ENCODE results near the gene OR2T35. TPM values are rescaled to one million over a fixed set of nuclear protein-coding genes. Genes with fewer than 3 reads are reported as not detected.

Gene OR2T35
- total RNA-seq, 1 donor from 2014 or later, result not detected

DNA sequence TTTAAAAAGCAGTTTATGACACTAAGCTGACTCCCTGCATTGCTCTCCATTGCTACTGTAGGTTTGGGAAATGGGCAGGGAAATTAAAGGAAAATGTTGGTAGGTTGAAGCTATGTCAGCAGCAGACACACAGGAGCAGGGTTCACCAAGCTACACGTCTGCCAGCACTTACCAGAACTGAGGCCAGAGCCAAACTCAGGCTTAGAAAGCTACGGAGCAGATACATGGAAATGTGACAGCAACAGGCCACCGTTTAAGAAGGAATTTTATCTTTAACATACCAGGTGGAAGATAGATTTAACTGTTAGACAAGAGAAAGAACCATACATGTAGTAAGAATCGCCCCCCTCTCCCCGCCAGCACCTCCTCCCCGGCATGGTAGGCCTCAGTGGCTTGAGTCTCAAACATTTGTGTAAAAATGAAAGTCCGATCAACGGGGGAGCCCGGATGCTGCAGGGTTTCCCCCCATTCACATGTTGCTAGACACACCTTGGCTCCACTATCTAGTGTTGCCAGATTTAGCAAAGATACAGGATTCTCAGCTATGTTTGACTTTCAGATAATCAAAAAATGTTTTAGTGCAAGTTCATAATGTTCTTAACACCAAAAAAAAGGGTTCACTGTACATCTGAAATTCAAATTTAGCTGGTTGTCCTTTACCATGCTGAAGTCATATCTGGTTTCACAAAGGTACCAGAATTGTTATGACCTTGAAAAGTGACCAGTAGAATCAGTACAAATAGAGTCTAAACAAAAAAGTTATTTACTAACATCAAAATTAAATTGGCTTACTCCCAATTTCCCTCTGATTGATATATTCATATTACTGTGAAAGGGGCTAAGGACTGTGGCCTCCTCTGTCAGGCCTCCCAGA, 16.9 kb downstream of the OR2T35 start:
- DNase-seq (ENCODE audit: extremely low read depth, low read depth, low spot score), result no peak

DNA sequence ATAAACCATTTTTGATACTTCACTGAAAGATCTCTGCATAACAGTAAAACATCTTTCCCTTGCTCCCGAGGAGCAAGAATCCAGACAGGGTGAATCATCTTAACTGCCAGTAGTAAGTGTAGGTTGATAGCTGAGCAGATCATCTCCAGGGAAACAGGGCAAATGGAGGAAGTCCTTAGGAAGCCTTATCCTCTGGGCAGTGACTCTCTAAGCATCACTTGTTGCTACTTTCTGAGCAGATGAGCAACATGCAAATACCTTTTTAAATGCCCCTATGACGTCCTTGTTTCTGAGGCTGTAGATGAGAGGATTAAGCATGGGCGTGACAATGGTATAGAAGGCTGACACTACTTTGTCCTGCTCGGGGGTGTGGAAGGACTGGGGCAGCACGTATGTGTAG, 19.1 kb downstream of the OR2T35 start:
- no peak for DNase-seq (ENCODE audit: extremely low read depth, low read depth, low spot score)

DNA sequence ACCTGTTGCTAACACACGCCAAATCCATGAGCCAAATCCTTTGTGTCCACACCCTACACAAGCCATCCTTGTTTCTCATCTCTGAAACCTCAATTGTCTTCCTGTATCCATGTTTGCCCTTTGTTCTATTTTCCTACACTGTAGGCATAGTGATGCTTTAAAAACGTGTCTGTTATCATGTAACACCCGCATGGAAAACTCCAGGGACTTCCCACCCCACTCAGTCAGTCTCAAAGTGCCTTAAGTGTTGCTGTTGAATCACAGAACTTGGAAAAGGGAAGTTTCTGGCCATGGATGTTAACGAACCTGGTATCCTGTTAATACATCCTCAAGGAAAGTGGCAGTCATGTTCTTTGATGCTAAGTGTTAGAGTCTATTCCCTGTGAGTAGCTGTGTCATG, 19.9 kb downstream of the OR2T35 start:
- DNase-seq (ENCODE audit: extremely low read depth, low read depth, low spot score), result no peak

DNA sequence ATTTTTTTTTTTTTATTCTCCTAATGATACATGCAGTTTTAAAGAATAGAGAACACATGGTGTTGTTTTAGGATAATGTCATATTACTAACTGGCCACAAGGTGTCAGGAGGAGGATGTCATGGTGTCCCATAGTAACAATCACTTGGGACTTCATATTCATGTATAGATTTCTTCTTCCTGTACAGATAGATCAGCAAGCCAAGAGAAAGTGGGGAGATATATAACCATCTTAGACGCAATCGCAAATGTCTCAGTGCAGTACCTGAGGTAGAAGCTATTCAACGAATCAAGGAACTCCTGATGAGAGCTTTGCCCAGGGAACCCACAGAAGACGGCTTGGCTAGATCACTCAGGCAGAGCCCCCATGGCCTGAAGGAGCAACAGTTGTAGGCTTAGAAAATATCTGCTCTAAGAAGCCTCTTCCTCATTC, 22.5 kb downstream of the OR2T35 start:
- DNase-seq (ENCODE audit: extremely low read depth, low read depth, low spot score), result no peak

DNA sequence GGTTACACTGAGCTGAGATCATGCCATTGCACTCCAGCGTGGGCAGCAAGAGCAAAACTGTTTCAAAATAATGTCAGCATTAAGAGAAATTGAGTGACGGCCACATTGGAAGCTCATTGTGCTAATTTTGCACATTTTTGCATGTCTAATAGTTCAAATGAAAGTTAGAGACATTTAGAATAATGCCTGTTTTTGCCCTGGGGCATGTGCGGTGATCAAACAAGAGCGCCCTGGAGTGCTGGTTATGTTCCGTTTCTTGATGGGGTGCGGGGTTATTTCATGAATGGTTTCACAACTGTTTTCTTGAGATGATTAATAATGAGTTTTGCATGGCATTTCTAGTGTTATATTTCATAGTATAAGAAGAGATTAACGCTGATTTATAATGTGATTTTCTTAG, 23.3 kb downstream of the OR2T35 start:
- DNase-seq (ENCODE audit: extremely low read depth, low read depth, low spot score), result no peak

DNA sequence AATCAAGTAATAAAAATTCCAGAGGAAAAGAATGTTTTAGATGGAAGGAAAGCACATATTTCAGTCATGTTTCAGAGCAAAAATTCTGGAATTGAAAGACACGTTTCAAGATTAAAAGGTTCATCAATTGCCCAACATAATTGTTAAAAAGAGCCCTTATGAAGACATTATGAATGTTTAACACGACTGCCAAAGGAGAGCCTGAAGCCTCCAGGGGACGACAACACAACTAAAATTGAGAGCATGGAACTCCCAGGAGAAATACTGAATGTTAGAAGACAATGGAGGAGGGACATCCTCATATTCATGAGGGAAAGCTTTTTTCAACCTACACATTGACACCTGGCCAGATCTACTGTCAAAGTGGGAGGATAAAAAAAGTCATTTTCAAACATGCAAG, 26.2 kb downstream of the OR2T35 start:
- DNase-seq (ENCODE audit: extremely low read depth, low read depth, low spot score), result no peak

DNA sequence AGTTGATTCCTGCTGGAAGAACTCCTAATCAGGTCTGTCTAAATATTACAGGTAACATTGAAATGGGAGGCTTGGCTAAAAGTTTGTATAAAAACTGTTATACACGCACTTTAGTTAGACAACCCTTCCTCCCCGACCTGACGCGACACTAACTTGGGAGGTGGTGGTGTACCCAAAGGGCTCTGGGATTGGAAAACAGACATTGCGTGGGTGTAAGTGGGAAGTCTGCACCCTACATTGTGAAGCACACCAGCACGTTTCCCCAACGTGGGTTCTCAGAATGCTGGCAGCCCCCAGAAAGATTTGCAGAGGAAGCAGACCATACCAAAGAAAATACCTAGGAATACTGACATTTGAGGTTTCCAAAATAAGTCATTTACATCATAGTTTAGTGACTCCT, 27.0 kb downstream of the OR2T35 start:
- no peak for DNase-seq (ENCODE audit: extremely low read depth, low read depth, low spot score)

DNA sequence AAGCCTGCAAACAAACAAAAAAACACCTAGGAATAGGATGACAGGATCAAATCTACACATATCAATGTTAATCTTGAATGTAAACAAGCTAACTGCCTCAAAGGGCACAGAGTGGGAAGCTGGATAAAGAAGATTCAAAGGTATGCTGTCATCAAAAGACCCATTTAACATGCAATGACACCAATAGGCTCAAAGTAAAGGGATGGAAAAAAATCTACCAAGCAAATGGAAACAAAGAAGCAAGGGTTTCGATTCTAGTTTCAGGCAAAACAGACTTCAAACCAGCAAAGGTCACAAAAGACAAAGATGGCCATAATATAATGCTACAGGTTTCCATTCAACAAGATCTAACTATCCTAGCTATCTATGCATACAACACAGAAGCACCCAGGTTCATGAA, 31.3 kb downstream of the OR2T35 start:
- DNase-seq (ENCODE audit: extremely low read depth, low read depth, low spot score), result no peak

DNA sequence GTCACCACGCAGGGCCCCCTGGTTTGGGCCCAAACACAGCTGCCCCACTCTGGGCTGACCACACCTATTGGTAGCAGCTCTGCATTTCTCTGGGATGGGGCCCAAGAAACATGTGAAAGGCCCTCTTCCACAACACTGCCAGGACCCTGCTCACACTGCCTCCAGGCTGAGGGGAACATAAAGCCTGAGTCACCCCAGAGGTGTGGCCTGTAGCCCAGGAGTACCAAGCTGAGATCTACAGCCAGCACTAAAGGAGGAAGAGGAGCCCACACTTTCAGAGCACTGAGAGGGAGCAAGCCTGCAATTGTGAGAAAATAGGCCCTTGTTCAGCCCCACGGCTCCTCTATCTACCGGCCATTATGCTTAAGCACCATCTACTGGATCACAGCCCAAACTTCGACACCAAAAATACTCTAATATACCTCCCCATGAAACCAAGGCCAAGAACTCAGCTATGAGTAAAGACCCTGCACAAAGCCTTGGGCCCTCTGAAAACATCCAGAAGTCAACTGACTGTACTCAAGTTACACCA, 33.1 kb downstream of the OR2T35 start:
- no peak for DNase-seq (ENCODE audit: extremely low read depth, low read depth, low spot score)

DNA sequence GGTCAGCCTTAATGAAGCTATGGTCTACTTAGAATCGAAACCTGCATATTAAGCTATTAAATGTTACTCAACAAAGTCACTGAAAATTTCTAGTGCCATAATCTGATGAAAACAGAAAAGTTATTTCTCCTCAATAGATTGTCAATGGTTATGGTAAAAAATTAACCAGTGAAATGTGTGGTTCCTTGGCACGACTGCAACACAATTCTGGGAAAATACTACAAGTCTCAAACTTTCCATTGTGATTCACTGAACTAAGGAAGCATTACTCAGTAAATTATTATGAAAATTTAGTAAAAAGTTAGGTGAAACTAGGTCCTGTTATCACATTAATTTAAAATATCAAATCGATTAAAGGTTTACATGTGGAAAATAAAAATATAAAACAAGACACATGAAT, 34.8 kb downstream of the OR2T35 start:
- no peak for DNase-seq (ENCODE audit: extremely low read depth, low read depth, low spot score)

DNA sequence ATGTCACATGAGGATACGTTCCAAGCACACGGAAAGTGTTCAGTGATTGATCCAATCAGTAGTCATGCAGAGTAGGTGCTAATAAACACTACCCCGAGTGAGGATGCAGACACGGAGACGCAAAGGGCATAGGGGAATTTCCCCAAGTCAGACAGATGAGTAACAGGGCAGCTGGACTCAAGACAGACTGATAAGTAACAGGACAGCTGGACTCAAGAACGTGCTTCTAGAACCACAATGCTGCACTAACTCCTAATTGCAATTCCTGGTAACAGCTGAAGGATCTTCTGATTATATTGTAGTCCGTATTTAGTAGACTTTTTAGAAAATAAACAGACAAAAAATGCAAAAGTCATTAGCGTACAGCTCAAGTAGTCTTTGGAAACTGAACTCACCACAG, 45.7 kb downstream of the OR2T35 start:
- DNase-seq (ENCODE audit: extremely low read depth, low read depth, low spot score), result no peak

DNA sequence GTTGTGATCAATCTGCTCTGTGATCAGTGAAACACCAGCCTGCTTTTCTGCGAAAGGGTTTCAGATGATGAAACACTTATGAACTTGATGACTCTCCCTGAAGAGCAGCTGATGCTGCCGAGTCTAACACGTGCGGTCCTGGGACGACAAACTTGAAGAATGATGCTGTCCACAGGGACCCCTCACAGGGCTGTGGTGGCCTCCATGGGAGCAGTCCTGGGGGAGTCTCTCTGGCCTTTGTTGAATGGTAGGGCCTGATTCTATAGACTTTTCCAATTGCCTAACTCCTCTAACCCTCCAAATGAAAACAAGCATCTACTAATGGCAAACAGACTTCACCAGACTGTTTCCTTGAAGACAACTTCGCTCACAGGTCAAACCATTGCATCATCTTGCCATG, 47.5 kb downstream of the OR2T35 start, which contains the start of gene OR2T10:
TSS of gene OR2T10 (minus strand) at position 112 of the 400 bp plus-strand sequence. CDS start 3,932 bp downstream, outside the sequence.
- no peak for DNase-seq (ENCODE audit: extremely low read depth, low read depth, low spot score)

DNA sequence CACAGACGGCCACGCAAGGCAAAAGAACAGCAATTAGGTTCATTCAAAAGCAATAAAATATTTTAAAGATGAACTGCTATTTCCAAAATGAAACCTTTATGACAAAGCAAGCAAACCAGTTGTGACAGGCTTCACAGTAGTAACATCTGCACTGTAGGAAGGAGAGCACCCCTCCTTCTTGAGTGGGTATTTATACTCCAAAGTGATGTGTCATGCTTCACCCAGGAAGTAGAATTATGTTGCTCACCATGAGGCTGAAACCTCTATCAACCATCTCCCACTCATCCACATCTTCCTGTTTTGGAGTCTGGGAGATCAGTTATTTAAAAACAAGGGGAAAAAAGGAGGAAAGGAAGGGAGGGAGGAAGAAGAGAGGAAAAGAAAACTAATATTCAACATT, 48.5 kb downstream of the OR2T35 start:
- DNase-seq (ENCODE audit: extremely low read depth, low read depth, low spot score), result no peak

DNA sequence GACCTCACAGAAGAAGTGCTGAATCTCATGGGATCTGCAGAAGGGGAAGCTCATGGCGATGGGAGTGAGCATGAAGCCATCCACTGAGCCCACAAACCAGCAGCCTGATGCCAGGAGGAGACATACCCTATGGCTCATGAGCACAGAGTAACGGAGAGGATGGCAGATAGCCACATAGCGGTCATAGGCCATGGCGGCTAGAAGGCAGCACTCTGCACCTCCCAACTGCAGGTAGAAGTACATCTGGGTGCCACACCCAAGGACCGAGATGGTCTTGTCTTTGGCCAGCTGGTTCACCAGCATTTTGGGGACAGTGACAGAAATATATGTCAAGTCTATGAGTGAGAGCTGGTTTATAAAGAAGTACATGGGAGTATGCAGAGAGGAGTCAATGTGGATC, 51.9 kb downstream of the OR2T35 start:
- DNase-seq (ENCODE audit: extremely low read depth, low read depth, low spot score), result no peak

DNA sequence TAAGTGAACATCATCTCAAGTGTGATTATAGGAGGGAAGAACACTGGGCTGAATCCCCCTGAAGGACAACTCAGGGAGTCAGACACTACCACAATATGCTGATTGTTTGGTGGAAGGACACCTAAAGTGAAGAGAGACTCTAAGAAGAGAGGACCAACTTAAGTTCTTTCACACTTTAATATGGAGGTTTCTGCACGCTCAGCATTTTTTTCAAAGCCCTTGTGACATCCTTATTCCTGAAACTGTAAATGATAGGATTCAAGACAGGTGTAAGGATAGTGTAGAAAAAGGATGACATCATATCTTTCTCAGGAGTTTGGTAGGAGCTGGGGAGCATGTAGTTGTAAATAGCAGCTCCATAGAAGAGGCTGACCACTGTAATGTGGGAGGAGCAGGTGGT, 52.4 kb downstream of the OR2T35 start:
- DNase-seq (ENCODE audit: extremely low read depth, low read depth, low spot score), result no peak

DNA sequence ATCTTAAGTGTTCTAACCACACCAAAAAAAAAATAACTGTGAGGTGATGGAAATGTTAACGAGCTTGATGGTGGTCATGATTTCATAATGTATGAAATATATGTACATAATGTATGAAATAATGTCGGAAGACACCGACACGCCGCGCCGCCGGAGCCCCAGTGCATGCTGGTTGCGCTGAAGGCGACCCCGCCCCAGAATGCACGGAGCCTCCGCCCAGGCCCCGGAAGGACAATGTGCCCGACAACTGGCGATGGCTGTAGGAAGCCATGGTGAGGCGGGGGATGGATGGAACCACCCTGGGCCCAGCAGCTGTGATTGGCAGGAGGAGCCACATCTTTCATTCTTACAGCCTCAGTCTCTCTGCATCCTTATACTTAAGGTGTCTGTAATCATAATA, 55.0 kb downstream of the OR2T35 start:
- DNase-seq (ENCODE audit: extremely low read depth, low read depth, low spot score), result no peak

DNA sequence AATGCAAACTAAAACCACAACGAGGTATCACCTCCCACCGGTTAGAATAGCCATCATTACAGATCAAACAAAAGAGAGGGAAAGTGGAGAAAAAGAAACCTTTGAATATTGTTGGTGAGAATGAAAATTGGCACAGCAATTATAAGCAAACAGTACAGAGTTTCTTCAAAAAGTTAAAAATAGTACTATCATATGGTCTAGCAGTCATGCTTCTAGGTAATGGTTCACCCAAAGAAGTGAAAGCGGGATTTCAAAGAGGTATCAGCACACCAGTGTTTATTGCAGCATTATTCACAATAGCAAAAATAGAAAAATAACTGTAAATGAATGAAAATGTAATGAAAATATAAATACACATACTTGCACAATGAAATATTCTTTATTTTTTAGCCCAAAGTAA, 55.7 kb downstream of the OR2T35 start:
- no peak for DNase-seq (ENCODE audit: extremely low read depth, low read depth, low spot score)

Other genes starting within 250 kb of the OR2T35 start
- gene OR2T1, start 242.2 kb downstream of the OR2T35 start, total RNA-seq, result not detected in 2 replicates
- gene OR2T2, start 199.6 kb downstream of the OR2T35 start, total RNA-seq, result not detected in 2 replicates
- not detected in 2 replicates for gene OR2T3, start 171.9 kb downstream of the OR2T35 start, total RNA-seq
- not detected in 2 replicates for gene OR2T5, start 156.7 kb downstream of the OR2T35 start, total RNA-seq
- not detected in 2 replicates for gene OR2G6, start 137.2 kb downstream of the OR2T35 start, total RNA-seq
- not detected in 2 replicates for gene OR2T29, start 82.5 kb downstream of the OR2T35 start, total RNA-seq
- gene OR2T34, start 70.5 kb downstream of the OR2T35 start, total RNA-seq, result not detected in 2 replicates
- gene OR2T10, start 47.6 kb downstream of the OR2T35 start, total RNA-seq, result not detected in 2 replicates
- not detected in 2 replicates for gene OR2T11, start 10.2 kb downstream of the OR2T35 start, total RNA-seq
- gene OR2T27, start 10.2 kb upstream of the OR2T35 start, total RNA-seq, result not detected in 2 replicates
- not detected in 2 replicates for gene OR14I1, start 57.5 kb upstream of the OR2T35 start, total RNA-seq
- gene LYPD8, start 110.5 kb upstream of the OR2T35 start, total RNA-seq, result not detected in 2 replicates
- gene SH3BP5L, start 180.6 kb upstream of the OR2T35 start, total RNA-seq, result 25.1 and 29.3 TPM in 2 replicates
- gene ZNF672, start 192.9 kb upstream of the OR2T35 start, total RNA-seq, result 21.8 and 23.3 TPM in 2 replicates
- gene ZNF692, start 213.8 kb upstream of the OR2T35 start, total RNA-seq, result 18.3 and 38.2 TPM in 2 replicates

Data from glomerular endothelial cell (primary cell).